Ovary (tissue), 9 donors: Measurements from ENCODE around the gene CRYBG1. TPM values are rescaled to one million over a fixed set of nuclear protein-coding genes. Genes with fewer than 3 reads are reported as not detected.

ENCODE experiments used
- DNase-seq, 5 donors: peaks; one replicate each; pipeline ENCODE4 v3.0.0-alpha.2; 2019 to 2020
- H3K27ac ChIP-seq, 2 donors: fragments of 200-600 bp; one replicate each; pipeline versions ENCODE4 v1.5.1 to v1.8.0; 2019 to 2022
- H3K27me3 ChIP-seq: fragments of 200-600 bp; one replicate; pipeline ENCODE4 v1.8.0; 2022
- H3K36me3 ChIP-seq: fragments of 200-600 bp; sonication (generic); one replicate; pipeline ENCODE4 v1.5.1; 2019
- H3K4me1 ChIP-seq: one replicate; pipeline ENCODE4 v1.8.1; 2013; ENCODE audit warnings: mild to moderate bottlenecking, moderate library complexity; ENCODE audit not compliant: insufficient read depth
- H3K4me3 ChIP-seq: fragments of 200-600 bp; sonication (generic); one replicate; pipeline ENCODE4 v1.5.1; 2017
- H3K9me3 ChIP-seq, 2 donors: fragments of 200-600 bp in 1 of 2; sonication (generic) in 1 of 2; one replicate each; pipeline versions ENCODE4 v1.5.1 to v1.8.1; 2013 to 2019; ENCODE audit warnings: mild to moderate bottlenecking in 1 of 2, moderate library complexity in 1 of 2
- CTCF ChIP-seq, 3 donors: fragments of 450-650 bp in 2 of 3; fragments of 200-600 bp in 1 of 3; IDR thresholded peaks; one replicate each; pipeline versions ENCODE4 v1.5.1 to v1.8.0; 2016 to 2022; ENCODE audit warnings: antibody characterized with exemption in 3 of 3, mild to moderate bottlenecking in 1 of 3
- EP300 ChIP-seq: sonication (generic); formaldehyde crosslinking; IDR thresholded peaks from one replicate; pipeline ENCODE4 v1.6.1; 2017; ENCODE audit warnings: antibody characterized with exemption
- POLR2A ChIP-seq: fragments of 450-650 bp; IDR thresholded peaks from one replicate; pipeline ENCODE4 v1.6.1; 2017; ENCODE audit warnings: antibody characterized with exemption, mild to moderate bottlenecking, moderate library complexity
- WGBS, 3 donors: extraction: QIAGEN DNeasy Blood & Tissue Kit in 1 of 3; methylation state at CpG; one replicate each; pipeline versions ENCODE4 v1.1.5 to v1.1.7; 2013 to 2017; 5-methylcytosine and 5-hydroxymethylcytosine counted together
- intact Hi-C, 4 donors: fragments of 100-400 bp; cut with DNase I; formaldehyde crosslinking; loops; one replicate each; pipeline versions ENCODE4 v1.11.0 to v1.15.1; 2022 to 2023
- polyA plus RNA-seq, 2 donors: library from polyadenylated mRNA; stranded (reverse); fragments of 200-250 nt in 1 of 2; fragments of 350-450 nt in 1 of 2; fragmentation: Illumina TruSeq in 1 of 2; extraction: RNeasy Lipid Tissue Mini Kit (QIAGEN cat#74804) in 1 of 2; gene quantifications; one replicate each; pipeline ENCODE4 v1.2.3, GENCODE V29; 2013 to 2014
- total RNA-seq, 7 donors: library from RNA; depleted of rRNA in 2 of 7; stranded (reverse); fragments of >200 nt in 2 of 7; fragmentation: NEBNext Ultra II Directional in 3 of 7; extraction: Animal tissue kit (Norgen Biotek cat#: 25700) in 3 of 7; gene quantifications; one replicate each; pipeline versions ENCODE4 v1.1.0 to v1.2.4, GENCODE V29; 2016 to 2023
- donor health status: DM: no; HTN: no; CAD: no; lungs with moderate emphysema.
- donor health status: DM: no; HTN: no; CAD: no.
- donor health status: Bipolar disorder and iron deficiency.
- donor health status: DM: yes; HTN: yes; CAD: no.
- donor health status: DM: no; HTN: no; CAD: no.
- donor health status: DM: yes; HTN: yes; CAD: no.

Gene CRYBG1
- total and polyA plus RNA-seq, 9 donors, result 1.5 to 7.4 (median 3.8) TPM

- no peak for DNase-seq
- Histone ChIP-seq H3K4me3 (no peak overlapping the region), H3K27ac (no peak overlapping the region), H3K27me3 (no peaks in the 10 kb centered on the region), H3K9me3 (no peaks in the 10 kb centered on the region), H3K36me3 (no peaks in the 10 kb centered on the region), H3K4me1 (no peaks in the 10 kb centered on the region)
- intact Hi-C loops, result no loop called here
- 79 to 90% (median 85%) methylated on average over 3 of the region's 3 CpGs for WGBS, 3 donors
- TF ChIP-seq POLR2A (no peak), EP300 (no peak)
Measured at GRCh38 chr6:106431972-106432371, 71.5 kb downstream of the CRYBG1 start.

- Histone ChIP-seq H3K27ac (no peak overlapping the region), H3K27me3 (no peaks in the 10 kb centered on the region), H3K36me3 (no peaks in the 10 kb centered on the region), H3K4me1 (no peaks in the 10 kb centered on the region), H3K9me3 (no peaks in the 10 kb centered on the region), H3K4me3 (no peak overlapping the region)
- TF ChIP-seq CTCF (IDR thresholded peaks at IDR 0.05), result no peak
- TF ChIP-seq POLR2A, result no peak
- no peak for DNase-seq
- intact Hi-C loops, result no loop called here
Measured at GRCh38 chr6:106434530-106434929, 74.0 kb downstream of the CRYBG1 start.

GRCh38 chr6:106439459-106439858 is 78.9 kb downstream of the CRYBG1 start:
- no peaks in the 10 kb centered on the region for H3K9me3 ChIP-seq
- H3K27ac ChIP-seq, result no peak overlapping the region
- H3K27me3 ChIP-seq, result no peaks in the 10 kb centered on the region
- intact Hi-C loops, result no loop called here
- TF ChIP-seq POLR2A, result no peak
- no peak for TF ChIP-seq CTCF (IDR thresholded peaks at IDR 0.05)
- no peak for TF ChIP-seq EP300
- no peak for DNase-seq
- no peak overlapping the region for H3K4me3 ChIP-seq
- H3K36me3 ChIP-seq, result no peaks in the 10 kb centered on the region
- WGBS, 3 donors, result 63 to 75% (median 69%) methylated on average over 2 of the region's 2 CpGs
- no peaks in the 10 kb centered on the region for H3K4me1 ChIP-seq

- H3K4me1 ChIP-seq, result no peaks in the 10 kb centered on the region
- WGBS, 3 donors, result 56 to 69% (median 60%) methylated on average over 2 of the region's 2 CpGs
- no peak overlapping the region for H3K27ac ChIP-seq
- TF ChIP-seq POLR2A, result no peak
- TF ChIP-seq CTCF (IDR thresholded peaks at IDR 0.05), result no peak
- TF ChIP-seq EP300, result no peak
- no peaks in the 10 kb centered on the region for H3K27me3 ChIP-seq
- no peak for DNase-seq
- intact Hi-C loops, result no loop called here
- H3K4me3 ChIP-seq, result no peak overlapping the region
- no peaks in the 10 kb centered on the region for H3K36me3 ChIP-seq
- no peaks in the 10 kb centered on the region for H3K9me3 ChIP-seq
Measured at GRCh38 chr6:106440546-106440945, 80.0 kb downstream of the CRYBG1 start.

- Histone ChIP-seq H3K27ac (no peak overlapping the region), H3K36me3 (no peaks in the 10 kb centered on the region), H3K27me3 (no peaks in the 10 kb centered on the region), H3K4me1 (no peaks in the 10 kb centered on the region), H3K4me3 (no peak overlapping the region), H3K9me3 (no peaks in the 10 kb centered on the region)
- intact Hi-C loops, result no loop called here
- DNase-seq, result no peak
- TF ChIP-seq POLR2A (no peak), CTCF (IDR thresholded peaks at IDR 0.05) (no peak), EP300 (no peak)
- WGBS, 3 donors, result 71 to 77% (median 76%) methylated on average over 3 of the region's 3 CpGs
Measured at GRCh38 chr6:106442395-106442794, 81.9 kb downstream of the CRYBG1 start.
